DMS114 treated with DMSO at 0.1 percent for 48 hours (cell line): ENCODE data around the gene ASCC2.
"Not testable (repeated sequence)": the region's sequence is repeated elsewhere in the genome, so short reads cannot be mapped to it uniquely, and the experiment has no call there.

Experiments
- DNase-seq: peaks from one replicate; lab custom pipeline; 2025; ENCODE audit not compliant: unreplicated experiment; lab: John Stamatoyannopoulos, UW

The ASCC2 gene, protein sequence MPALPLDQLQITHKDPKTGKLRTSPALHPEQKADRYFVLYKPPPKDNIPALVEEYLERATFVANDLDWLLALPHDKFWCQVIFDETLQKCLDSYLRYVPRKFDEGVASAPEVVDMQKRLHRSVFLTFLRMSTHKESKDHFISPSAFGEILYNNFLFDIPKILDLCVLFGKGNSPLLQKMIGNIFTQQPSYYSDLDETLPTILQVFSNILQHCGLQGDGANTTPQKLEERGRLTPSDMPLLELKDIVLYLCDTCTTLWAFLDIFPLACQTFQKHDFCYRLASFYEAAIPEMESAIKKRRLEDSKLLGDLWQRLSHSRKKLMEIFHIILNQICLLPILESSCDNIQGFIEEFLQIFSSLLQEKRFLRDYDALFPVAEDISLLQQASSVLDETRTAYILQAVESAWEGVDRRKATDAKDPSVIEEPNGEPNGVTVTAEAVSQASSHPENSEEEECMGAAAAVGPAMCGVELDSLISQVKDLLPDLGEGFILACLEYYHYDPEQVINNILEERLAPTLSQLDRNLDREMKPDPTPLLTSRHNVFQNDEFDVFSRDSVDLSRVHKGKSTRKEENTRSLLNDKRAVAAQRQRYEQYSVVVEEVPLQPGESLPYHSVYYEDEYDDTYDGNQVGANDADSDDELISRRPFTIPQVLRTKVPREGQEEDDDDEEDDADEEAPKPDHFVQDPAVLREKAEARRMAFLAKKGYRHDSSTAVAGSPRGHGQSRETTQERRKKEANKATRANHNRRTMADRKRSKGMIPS

DNA sequence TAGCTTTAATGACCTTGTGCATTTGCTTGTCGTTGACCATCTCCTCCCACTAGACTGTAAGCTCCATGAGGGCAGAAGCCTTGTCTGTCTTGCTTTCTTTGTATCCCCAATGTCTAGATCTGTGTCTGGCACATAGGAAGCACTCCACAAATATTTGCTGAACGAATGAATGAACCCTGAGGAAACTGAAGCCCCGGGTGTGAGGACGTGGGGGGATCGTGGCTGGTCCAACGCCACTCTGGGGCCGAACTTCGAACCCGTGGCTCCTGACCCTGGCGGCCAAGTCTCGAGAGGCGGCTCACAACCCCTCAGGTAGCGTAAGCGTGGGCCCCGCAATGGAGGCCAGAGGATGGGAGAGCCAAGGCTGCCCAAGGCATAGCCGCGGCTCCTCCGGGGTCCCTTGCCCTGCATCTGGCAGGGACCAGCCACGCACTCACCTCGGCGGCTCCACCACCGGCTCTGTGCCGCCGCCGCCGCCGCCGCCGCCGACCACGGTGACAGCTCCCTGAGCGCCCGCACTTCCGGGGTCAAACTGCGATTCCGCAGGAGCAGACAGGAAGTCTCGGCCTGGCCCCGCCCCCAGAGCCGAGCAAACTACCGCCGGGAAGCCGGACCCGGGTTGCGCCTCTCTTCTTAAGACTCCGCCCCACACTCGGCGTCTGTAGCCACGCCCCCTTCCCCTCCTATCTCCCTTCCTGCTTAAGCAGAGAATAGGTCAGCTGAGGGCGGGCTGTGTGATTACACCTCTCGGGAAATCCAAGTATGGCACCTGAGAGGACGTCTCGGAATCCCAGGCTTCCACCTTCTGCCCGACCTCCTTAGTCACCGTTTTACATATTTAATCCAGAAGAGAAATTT, at the start of gene ASCC2:
TSS of gene ASCC2 (minus strand) at position 534 of the 858 bp plus-strand sequence. CDS start 5,949 bp downstream, outside the sequence.
- DNase-seq: peak; percentile 89

DNA sequence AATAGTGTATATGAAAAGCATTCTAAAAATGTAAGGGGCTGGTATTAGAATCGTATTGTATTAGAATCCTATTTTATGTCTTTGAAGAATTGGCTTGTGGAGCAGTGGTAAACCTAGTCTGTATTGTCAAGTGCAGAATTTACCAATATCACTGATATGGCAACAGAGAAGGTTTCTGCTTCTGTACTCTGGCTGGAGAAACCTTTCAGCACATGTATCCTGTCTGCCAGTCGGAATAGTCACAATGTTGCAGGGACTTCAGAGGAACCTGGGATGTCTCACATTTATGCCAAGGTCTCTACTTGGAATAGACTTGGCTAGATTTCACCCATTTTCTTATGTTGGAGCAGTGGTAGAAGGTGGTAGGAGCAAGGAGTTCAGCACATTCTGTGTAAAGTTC, 49.3 kb upstream of the ASCC2 start:
- DNase-seq: no peak

DNA sequence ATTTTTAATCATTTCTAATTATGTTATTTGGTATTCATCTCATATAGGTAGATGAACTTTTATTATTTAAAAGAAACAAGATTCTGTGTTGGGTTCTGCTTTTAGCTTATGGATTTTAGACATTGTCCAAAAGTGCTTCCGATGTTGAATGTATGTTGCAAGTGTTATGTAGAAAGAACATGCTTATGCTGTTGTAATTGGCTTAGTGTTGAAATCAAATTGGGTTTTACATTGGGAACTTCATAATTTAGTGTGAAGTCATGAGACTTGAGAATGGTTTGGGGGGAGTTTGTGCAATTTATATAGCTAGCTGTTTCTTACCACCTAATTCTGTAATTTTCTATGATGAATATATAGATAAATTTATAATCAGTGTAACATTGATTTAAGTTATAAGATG, 48.5 kb upstream of the ASCC2 start:
- DNase-seq: no peak

DNA sequence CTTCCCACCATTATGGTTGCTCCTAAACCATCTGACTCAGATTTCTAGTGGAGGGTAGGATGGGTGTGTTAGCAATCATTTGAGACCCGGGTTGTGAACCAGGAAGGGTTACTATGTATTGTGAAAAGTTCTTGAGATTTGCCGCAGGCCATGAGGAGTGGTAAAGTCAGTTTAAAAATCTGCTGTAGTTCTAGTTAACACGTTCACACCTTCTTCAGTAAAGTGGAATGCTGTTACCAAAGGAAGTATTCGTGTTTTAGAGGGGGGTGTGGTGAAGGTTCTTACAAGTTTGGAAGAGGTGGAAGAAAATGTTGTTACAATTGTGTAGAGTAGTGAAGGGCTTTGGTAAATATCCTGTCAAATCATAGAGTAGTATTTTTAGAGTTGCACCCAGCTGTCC, 47.5 kb upstream of the ASCC2 start:
- no peak for DNase-seq

DNA sequence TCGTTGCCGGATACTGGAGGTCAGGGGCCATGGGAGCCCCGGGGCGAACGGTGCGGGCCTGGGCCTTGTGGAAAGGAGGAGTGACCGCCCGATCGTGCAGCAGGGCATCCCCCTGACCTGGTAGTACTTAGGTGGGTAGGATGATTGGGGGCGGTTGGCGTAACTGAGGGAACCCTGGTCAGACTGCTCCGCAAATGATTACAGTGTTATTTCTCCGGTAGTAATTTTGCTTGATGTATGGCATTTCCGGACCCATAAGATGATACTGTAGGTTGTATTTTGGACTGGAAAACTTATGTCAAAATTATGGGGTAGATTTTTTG, 45.7 kb upstream of the ASCC2 start:
- DNase-seq: no peak

DNA sequence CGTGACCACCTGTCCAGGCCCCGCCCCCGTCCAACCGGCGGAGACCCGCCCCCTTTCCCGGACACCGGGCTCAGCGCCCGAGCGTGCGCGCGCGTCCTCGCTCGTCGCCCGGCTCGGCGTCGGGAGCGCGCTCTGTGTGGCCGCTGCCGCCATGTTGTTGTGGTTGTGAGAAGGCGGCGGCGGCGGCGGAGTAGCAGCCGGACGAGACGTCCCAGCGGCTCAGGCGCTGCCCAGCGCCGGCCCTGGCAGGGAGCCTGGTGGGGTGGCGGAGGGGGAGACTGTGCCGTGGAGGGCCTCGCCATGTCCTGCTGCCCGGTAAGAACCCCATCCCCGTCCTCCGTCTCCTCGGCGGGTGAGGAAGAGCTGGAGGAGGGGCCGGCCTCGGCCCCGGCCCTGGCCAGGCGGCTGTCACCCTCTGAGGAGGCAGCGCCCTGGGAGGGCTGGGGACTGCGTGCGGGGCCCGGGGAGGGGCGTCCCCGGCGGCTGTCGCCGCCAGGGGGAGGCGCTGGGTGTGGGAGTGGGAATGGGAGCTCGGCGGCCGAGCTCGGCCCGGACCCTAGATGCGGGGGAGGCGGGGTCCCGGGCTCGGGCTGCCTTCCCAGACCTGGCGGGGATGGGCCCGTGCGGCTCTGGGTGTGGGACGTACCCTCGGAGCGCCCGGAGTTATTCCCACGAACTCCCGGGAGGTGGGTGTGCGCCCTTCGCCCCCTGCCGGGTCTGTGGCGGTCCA, 45.1 kb upstream of the ASCC2 start, which contains the start of gene MTMR3:
TSS of gene MTMR3 (plus strand) at position 130 of the 730 bp plus-strand sequence. CDS start 87,886 bp downstream, outside the sequence.
- peak; percentile 65 for DNase-seq

DNA sequence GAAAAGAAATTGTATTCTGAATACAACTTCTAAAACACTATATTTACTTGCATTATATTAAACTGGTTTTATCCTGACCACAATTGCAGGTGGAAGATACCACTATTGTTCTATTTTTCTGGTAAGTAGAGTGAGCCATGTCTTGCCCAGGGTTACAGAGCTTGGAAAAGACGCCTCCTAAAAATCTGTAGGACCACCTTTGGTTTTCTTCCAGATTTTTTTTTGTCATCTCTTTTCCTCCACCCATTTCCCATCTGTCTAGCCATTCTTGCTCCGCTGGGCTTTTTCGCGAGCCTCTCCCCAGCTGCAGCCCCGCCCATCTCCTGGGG, 44.6 kb upstream of the ASCC2 start:
- no peak for DNase-seq

DNA sequence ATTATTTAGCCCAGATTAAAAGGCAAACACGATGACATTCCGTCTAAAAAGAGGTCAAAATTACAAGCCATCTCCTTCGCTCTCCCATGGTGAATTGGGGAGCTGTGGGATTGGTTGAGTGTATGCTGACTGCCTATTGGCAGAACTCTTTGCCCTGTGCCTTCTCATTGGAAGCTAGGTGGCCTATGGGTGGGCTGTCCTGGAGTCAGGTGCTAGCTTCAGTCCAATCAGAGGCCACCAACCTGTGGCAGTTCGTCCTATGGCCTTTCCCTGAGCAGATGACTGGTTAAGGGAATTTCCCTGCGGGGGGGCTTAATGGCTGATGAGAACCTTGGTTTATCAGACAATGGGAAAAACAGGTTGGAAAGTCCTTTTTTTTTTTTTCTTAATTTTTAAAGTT, 41.7 kb upstream of the ASCC2 start:
- DNase-seq: no peak

DNA sequence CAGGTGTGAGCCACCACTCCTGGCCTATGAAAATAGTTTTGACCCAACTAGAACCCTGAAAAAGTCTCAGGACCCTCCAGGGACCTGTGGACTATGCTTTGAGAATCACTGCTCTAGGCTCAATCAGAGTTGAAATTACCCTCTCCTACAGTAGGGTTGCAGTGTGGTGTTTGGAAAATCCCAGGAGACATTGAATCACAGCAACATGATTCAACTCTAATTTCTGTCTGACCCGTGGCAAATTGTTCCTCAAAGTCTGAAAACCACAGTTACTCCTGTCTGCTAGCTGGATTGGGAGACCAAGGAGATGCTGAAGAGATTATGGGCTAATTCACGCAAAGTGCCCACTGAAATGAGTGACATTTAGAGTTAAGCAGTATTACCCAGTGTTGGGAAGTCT, 39.5 kb upstream of the ASCC2 start:
- DNase-seq: no peak

DNA sequence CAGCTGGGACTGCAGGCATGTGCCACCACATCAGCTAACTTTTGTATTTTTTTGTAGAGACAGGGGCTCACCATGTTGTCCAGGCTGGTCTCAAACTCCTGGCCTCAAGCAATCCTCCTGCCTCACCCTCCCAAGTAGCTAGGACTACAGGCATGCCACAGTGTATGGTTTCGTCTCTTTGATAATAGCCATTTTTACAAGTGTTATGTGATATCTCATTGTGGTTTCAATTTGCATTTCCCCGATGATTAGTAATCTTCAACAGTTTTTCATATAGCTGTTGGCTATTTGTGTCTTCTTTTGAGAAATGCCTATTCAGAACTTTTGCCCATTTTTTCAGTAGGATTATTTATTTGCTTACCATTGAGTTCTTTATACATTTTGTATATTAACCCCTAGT, 35.9 kb upstream of the ASCC2 start:
- DNase-seq: no peak

DNA sequence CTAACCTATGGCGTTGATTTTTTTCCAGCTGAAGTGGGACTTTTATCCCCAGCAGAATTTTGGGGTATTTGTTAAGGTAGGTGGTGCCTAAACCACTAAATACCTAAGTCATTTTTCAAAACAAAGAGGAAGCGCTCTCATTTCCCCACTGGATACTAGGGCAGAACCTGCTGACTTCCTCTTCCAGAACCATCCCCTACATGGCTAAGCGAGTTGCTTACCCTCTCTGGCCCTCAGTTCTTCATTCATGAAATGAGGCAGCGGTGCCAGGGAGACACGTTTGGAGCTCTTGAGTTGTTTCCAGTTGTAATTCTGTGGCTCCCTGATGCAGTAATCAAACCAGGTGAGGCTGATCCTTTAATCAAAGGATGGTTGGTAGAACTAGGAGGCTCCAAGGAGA, 34.9 kb upstream of the ASCC2 start:
- no peak for DNase-seq

DNA sequence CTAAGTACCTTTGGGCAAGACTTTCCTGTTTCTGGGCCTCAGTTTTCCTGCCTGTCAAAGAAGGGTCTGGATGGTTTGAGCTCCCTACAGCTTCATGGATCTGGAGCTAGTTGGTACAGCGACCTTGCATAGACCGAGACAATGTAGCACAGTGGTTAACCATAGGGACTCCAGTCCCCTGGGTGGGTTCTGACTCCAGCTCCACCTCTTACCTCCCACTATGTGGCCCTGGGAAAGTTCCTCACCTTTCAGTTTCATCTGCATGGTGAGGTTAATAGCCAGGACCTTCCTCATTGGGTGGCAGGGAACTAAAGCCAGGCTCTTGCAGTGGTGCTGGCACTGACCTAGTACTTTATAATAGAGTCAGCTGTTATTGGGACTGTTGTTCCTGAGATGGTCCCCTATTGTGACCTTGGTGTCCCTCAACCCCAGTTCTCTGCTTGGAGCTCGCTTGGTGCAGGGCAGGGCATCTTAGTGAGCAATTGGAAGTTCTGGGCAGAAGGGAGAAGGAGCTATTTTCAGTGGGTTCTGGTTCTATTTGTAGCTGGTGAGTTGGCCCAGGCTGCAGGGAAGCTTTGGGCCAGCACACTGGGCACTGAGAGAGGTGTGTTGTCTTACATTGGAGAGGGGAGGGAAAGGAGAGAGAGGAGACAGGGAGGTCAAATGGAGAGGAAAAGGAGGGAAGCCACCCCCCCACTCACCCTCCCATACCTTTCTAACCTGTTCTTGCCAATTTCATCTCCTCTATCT, 34.2 kb upstream of the ASCC2 start:
- DNase-seq: no peak

DNA sequence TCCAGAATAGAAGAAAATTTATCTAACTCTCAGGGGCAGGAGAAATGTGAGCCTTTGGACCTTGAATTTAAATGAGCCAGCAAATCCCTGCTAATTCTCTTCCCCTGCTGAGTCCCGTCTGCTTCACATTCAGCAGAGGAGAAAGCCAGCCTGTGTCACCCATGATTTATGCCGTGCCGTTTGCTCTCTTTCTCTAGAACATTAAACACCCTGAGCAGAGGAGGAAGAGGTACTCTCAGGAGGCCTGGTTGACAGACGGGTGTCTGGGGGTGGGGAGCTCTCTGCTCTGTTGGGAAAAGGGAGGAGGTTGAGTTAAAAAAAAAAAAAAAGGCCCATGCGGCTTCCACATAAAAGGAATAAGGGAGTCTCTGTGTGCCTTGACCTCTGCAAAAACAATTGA, 33.6 kb upstream of the ASCC2 start:
- DNase-seq: no peak

DNA sequence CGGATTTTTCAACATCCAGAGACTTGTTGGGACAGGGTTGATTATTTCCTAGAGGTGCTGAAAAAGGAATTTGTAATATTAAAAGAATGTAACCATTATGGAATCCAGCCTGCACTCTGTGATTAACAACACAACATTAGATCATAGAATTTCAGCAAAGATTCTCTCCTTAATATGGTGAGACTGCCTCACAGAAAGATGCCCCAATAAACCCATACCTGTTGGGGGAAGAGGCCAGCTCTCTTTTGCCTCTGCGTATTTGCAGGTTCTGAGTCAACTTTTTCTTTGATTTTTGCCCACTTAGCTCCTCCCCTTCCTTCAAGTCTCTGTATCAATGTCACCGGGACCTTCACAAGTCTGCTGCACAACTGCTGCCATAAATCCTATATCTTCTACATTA, 32.5 kb upstream of the ASCC2 start:
- no peak for DNase-seq

DNA sequence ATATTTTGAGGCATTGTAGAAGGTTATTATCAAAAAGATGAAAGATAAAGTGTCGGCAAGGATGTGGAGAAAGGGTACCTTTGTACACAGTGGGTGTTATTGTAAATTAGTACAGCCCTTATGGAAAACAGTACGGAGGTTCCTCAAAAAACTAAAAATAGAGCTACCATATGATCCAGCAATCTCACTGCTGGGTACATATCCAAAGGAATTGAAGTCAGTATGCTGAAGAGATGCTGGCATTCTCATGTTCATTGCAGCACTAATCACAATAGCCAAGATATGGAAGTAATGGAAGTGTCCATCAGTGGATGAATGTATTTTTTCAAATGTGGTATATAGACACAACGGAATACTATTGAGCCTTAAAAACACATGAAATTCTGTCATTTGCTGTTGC, 29.8 kb upstream of the ASCC2 start:
- no peak for DNase-seq

DNA sequence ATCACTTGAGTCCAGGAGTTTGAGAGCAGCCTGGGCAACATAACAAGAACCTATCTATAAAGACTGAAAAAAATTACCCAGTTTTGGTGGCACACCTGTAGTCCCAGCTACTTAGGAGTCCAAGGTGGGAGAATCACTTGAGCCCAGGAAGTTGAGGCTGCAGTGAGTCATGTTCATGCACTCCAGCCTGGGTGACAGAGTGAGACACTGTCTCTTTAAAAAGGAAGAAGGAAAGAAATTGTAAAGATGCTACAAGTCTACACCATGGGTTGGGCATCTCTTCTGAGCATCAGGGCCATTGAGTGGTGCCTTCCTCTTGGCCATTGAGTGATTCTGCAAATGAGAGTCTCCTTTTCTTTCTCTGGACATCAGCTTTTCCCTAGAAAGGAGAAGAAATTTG, 29.2 kb upstream of the ASCC2 start:
- no peak for DNase-seq

DNA sequence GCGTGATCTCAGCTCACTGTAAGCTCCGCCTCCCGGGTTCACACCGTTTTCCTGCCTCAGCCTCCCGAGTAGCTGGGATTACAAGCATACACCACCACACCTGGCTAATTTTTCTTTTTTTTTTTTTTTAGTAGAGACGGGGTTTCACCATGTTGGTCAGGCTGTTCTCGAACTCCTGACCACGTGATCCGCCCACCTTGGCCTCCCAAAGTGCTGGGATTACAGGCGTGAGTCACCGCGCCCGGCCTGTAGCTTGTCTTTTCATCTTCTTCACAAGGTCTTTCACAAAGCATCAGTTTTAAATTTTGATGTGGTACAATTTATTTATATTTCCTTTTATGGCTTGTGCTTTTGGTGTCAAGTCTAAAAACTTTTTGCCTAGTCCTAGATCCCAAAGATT, 27.5 kb upstream of the ASCC2 start:
- DNase-seq: not testable (repeated sequence)

DNA sequence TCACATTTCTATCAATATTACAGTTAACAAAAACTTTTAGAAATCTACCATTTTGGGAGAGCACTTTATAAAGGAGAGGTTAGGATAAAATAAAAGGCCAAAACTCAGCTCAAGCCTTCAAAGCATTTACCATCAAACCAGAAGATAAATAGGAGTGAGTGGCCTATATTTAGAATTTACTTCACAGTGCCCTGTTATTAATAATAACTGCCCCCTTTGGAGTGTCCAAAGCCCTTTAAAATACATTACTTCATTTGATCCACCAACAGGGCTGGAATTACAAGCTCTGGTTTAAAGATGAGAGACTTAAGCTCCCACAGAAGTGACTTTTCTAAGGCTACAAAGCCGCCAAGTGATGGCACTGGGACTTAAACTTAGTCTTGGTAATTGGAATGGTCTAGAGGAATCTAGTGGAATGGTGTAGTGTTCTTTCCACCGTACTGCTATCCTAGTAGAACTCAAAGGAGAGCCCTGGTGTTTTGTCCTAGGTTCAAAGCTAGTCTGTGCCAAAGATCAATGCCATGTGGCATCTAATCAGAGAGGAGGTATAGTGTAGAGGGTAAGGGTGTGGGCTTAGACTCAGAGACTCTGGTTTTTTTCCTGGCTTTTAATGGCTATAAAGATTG, 23.7 kb upstream of the ASCC2 start:
- no peak for DNase-seq

DNA sequence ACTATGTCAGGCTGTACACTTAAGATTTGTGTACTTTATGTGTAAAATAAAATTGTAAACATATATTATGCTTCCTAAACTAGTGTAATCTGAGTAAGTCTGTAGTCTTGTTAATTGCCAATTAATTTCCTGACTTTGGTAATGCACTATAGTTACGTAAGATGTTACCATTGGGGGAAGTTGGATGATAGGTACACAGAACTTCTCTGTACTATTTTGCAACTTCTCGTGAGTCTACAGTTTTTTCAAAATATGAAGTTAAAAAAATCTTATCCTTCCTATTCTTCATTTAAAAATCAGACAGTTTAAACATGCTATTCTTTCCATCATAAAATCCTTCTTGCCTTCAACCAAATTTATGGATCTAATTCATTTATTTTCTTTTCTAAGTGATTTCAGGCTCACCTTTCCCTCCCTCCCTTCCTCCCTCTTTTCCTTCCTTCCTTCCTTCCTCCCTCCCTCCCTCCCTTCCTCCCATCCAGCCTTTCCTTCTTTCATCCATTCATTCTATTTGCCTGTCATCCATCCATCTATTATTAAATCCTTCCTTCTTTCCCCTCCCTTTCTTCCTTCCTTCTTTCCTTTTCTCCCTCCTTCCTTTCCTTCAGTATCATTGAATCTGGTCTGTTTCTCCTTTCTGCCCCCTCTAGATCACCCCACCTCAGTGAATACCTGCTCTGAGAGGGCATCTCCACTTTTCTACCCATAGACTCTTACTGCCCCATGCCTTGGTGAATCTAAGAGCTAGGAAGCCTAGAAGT, 22.1 kb upstream of the ASCC2 start:
- DNase-seq: no peak
